GM12878 (cell line): ENCODE data around the gene FNIP1.

Source experiments
- CBX3 ChIP-seq: fragments of 200-600 bp; sonication (generic); IDR thresholded peaks from 2 replicates; pipeline ENCODE4 v1.6.1; 2016; ENCODE audit warnings: low read depth, borderline replicate concordance
- CHD4 ChIP-seq: fragments of 200-600 bp; sonication (generic); IDR thresholded peaks from 2 replicates; pipeline ENCODE4 v1.6.1; 2016; ENCODE audit warnings: mild to moderate bottlenecking
- CREM ChIP-seq: IDR thresholded peaks from 2 replicates; pipeline ENCODE4 v1.6.1; 2014; ENCODE audit warnings: antibody characterized with exemption, low read depth
- HCFC1 ChIP-seq: fragments of 150-350 bp; IDR thresholded peaks from 2 replicates; pipeline ENCODE4 v1.6.1; 2014; ENCODE audit warnings: low read length
- HDGF ChIP-seq: fragments of 450-650 bp; IDR thresholded peaks from 2 replicates; pipeline ENCODE4 v1.6.1; 2016; ENCODE audit warnings: antibody characterized with exemption
- IKZF2 ChIP-seq, 2 experiments: fragments of 450-650 bp; IDR thresholded peaks; 2 replicates each; pipeline ENCODE4 v1.6.1; 2017; ENCODE audit warnings: mild to moderate bottlenecking in 2 of 2, moderate library complexity in 2 of 2
- KAT2A ChIP-seq: conservative IDR thresholded peaks from 2 replicates; pipeline ENCODE4 v1.6.1; 2011; ENCODE audit warnings: low read depth, low read length; ENCODE audit not compliant: control insufficient read depth
- POLR2A ChIP-seq: IDR thresholded peaks from 2 replicates; pipeline ENCODE4 v1.6.1; 2011; ENCODE audit warnings: low read depth, mild to moderate bottlenecking, low read length
- SPI1 ChIP-seq: IDR thresholded peaks from 2 replicates; pipeline ENCODE4 v1.6.1; 2011; ENCODE audit warnings: low read depth, mild to moderate bottlenecking, low read length, moderate library complexity, borderline replicate concordance; ENCODE audit not compliant: insufficient read depth
- USF1 ChIP-seq: IDR thresholded peaks from 2 replicates; pipeline ENCODE4 v1.6.1; 2011; ENCODE audit warnings: borderline replicate concordance, low read depth, mild to moderate bottlenecking, moderate library complexity, mixed read lengths, low read length; ENCODE audit not compliant: insufficient read depth; ENCODE audit errors: extremely low read length
- YY1 ChIP-seq: IDR thresholded peaks from 2 replicates; pipeline ENCODE4 v1.6.1; 2011; ENCODE audit warnings: low read depth, mild to moderate bottlenecking, low read length
- TF ChIP-seq, protein P1 (sequence below), 3 experiments: IDR thresholded peaks in 2 of 3; conservative IDR thresholded peaks in 1 of 3; 2 replicates each; pipeline ENCODE4 v1.5.1; 2011; ENCODE audit warnings: low read depth in 3 of 3, low read length in 3 of 3, mild to moderate bottlenecking in 3 of 3, control low read depth in 2 of 3, moderate library complexity in 2 of 3, inconsistent platforms in 1 of 3, mixed read lengths in 1 of 3; ENCODE audit not compliant: control insufficient read depth in 2 of 3, insufficient read depth in 1 of 3; ENCODE audit errors: extremely low read depth in 1 of 3

DNA sequence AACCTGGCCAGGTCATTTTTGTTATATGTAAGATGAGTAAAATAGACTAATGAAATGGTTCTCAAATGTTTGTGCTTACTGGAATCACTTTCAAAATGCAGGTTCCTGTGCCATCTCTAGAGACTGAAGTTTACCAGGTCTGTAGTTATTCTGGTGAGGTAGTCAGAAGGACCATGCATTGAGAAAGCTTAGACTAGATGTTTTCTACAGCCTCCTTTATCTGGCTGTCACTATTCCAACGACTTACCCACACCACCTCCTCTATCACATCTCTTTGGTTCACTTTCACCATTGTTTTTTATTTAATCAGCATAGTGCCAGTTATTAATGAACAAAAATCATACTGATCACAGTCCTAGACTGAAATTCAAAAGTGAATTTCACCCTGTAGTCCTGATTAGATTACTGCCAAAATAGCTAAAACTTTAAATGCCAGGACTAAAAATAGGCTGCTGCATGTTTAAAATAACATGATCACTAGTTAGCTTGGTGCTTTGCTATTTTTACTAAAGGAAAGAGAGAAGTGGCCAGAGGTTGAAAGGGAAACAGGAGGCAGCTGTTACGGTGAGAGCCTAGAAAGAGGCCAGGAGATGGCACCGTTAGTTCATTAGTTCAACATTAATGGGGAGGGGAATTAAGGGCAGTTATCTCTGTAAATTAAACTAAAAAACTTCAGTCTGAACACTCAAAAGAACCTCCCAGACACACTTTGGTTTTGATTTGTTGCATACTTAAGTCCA, 13.9 kb upstream of the FNIP1 start:
- no peak for TF ChIP-seq POLR2A
- TF ChIP-seq HCFC1: no peak
- no peak for TF ChIP-seq USF1
- TF ChIP-seq CREM: no peak
- no peak for TF ChIP-seq KAT2A
- no peak for TF ChIP-seq IKZF2 (IDR thresholded peaks at IDR 0.05)
- TF ChIP-seq, protein P1, sequence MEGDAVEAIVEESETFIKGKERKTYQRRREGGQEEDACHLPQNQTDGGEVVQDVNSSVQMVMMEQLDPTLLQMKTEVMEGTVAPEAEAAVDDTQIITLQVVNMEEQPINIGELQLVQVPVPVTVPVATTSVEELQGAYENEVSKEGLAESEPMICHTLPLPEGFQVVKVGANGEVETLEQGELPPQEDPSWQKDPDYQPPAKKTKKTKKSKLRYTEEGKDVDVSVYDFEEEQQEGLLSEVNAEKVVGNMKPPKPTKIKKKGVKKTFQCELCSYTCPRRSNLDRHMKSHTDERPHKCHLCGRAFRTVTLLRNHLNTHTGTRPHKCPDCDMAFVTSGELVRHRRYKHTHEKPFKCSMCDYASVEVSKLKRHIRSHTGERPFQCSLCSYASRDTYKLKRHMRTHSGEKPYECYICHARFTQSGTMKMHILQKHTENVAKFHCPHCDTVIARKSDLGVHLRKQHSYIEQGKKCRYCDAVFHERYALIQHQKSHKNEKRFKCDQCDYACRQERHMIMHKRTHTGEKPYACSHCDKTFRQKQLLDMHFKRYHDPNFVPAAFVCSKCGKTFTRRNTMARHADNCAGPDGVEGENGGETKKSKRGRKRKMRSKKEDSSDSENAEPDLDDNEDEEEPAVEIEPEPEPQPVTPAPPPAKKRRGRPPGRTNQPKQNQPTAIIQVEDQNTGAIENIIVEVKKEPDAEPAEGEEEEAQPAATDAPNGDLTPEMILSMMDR (IDR thresholded peaks at IDR 0.05 in 2 of 3, conservative IDR thresholded peaks at IDR 0.05 in 1 of 3; ENCODE audit: control insufficient read depth in 2 of 3, extremely low read depth in 1 of 3, insufficient read depth in 1 of 3, low read depth in 3 of 3, low read length in 3 of 3): peak; percentile 18 to 52 (median 42); a peak in 4 of 6 replicates
- no peak for TF ChIP-seq CBX3
- TF ChIP-seq SPI1: no peak
- TF ChIP-seq CHD4: no peak
- no peak for TF ChIP-seq YY1
- TF ChIP-seq HDGF: no peak
